ENCODE data around the gene RAB3A. TPM values are rescaled to one million over a fixed set of nuclear protein-coding genes. Genes with fewer than 3 reads are reported as not detected.

RAB3A gene
- total RNA-seq, 1 donor from 2014 or later = 77.4 TPM

DNA sequence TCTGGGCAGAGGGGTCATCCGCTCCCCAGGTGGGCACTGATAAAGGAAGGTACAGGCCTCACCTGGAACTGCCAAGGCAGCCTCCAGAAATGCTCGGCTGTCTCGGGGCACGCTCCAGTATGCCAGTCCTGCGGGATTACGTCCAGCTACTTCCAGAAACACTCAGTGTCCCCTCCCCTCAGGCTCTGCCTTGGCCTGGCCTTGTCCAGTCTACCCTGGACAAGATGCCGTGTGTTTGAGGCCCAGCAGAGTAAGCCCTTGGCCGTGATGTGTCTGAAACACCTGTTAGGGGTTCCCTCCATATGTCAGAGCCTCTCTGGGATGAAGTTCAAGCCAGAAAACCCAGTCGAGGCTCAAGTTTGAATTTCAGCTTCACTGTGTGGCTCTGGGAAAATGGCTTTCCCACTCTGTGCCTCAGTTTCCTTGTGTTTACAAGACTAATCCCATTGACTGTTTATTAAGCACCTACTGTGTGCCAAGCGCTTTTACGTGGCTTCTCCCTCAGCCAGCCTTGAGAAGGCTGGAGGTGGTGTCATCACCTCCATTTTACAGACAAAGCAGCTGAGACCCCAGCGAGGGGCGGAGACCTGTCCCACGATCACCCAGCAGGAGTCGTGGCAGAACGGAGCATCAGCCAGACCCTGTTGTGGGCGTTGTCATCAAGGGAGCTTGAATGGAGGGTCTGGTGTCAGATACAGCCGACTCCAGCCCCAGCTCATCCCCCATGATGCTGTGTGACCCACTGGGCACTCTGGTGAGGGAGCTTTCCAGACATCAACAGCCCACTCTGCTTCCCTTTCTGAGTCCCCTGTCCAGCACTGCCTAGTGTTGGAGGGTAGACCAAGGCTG lies 52.8 kb downstream of the RAB3A start:
- Mint-ChIP-seq H3K9me3 (ENCODE audit: unreplicated experiment) (peaks cover 4% of the 10 kb centered on the region), H3K27ac (ENCODE audit: unreplicated experiment) (no peak overlapping the region), H3K4me1 (ENCODE audit: low read depth, unreplicated experiment) (peaks cover 7% of the 10 kb centered on the region), H3K27me3 (ENCODE audit: unreplicated experiment) (peaks cover 7% of the 10 kb centered on the region), H3K36me3 (ENCODE audit: unreplicated experiment) (no peaks in the 10 kb centered on the region), H3K4me3 (ENCODE audit: unreplicated experiment) (peak overlapping the region; percentile 7)
- TF ChIP-seq, protein P1, sequence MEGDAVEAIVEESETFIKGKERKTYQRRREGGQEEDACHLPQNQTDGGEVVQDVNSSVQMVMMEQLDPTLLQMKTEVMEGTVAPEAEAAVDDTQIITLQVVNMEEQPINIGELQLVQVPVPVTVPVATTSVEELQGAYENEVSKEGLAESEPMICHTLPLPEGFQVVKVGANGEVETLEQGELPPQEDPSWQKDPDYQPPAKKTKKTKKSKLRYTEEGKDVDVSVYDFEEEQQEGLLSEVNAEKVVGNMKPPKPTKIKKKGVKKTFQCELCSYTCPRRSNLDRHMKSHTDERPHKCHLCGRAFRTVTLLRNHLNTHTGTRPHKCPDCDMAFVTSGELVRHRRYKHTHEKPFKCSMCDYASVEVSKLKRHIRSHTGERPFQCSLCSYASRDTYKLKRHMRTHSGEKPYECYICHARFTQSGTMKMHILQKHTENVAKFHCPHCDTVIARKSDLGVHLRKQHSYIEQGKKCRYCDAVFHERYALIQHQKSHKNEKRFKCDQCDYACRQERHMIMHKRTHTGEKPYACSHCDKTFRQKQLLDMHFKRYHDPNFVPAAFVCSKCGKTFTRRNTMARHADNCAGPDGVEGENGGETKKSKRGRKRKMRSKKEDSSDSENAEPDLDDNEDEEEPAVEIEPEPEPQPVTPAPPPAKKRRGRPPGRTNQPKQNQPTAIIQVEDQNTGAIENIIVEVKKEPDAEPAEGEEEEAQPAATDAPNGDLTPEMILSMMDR (IDR thresholded peaks at IDR 0.05; ENCODE audit: partially characterized antibody, unreplicated experiment) = no peak
- no peak for DNase-seq

DNA sequence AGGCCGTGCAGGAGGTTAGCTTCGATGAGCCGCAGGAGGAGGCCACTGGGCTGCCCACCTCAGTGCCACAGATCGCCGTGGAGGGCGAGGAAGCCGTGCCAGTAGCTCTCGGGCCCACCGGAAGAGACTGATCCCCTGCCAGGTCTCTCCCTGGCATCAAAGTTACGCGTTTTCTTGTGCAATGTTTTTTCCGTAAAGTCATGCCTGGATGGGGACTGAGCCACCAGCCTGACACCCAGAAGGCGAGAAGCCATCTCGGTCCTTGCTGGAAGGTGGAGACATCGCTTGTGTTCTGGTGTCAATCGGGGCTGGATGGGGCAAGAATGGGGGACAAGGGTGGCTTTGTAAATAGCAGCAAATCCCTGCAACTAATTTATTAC lies 54.3 kb downstream of the RAB3A start:
- Mint-ChIP-seq H3K27me3 (ENCODE audit: unreplicated experiment) (peaks cover 7% of the 10 kb centered on the region), H3K36me3 (ENCODE audit: unreplicated experiment) (no peaks in the 10 kb centered on the region), H3K4me3 (ENCODE audit: unreplicated experiment) (no peak overlapping the region), H3K4me1 (ENCODE audit: low read depth, unreplicated experiment) (peaks cover 7% of the 10 kb centered on the region), H3K9me3 (ENCODE audit: unreplicated experiment) (peaks cover 4% of the 10 kb centered on the region), H3K27ac (ENCODE audit: unreplicated experiment) (no peak overlapping the region)
- no peak for DNase-seq
- TF ChIP-seq, protein P1 (IDR thresholded peaks at IDR 0.05; ENCODE audit: partially characterized antibody, unreplicated experiment) = no peak

DNA sequence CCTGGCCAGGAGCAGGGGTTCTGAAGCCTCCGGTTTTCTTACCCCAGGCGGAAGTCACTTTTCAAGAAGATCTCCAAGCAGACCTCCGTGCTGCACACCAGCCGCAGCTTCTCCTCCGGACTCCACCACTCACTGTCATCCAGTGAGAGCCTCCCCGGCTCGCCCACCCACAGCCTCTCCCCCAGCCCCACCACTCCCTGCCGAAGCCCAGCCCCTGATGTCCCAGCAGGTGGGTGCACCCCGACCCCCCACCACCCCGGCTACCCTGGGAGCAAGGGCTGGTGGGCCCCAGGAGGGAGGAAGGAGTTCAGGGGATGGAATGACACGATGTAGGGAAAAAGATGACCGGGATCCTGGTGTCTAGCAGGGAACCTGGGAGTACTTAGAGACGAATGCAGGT lies 56.4 kb downstream of the RAB3A start:
- peaks cover 2% of the 10 kb centered on the region for H3K4me1 Mint-ChIP-seq (ENCODE audit: low read depth, unreplicated experiment)
- DNase-seq = no peak
- no peak overlapping the region for H3K27ac Mint-ChIP-seq (ENCODE audit: unreplicated experiment)
- no peak overlapping the region for H3K4me3 Mint-ChIP-seq (ENCODE audit: unreplicated experiment)
- peaks cover 1% of the 10 kb centered on the region for H3K9me3 Mint-ChIP-seq (ENCODE audit: unreplicated experiment)
- H3K36me3 Mint-ChIP-seq (ENCODE audit: unreplicated experiment) = no peaks in the 10 kb centered on the region
- TF ChIP-seq, protein P1 (IDR thresholded peaks at IDR 0.05; ENCODE audit: partially characterized antibody, unreplicated experiment) = no peak
- peaks cover 3% of the 10 kb centered on the region for H3K27me3 Mint-ChIP-seq (ENCODE audit: unreplicated experiment)

Other genes with a start within 250 kb of the RAB3A start
- 91.1 TPM for gene KCNN1, start 236.9 kb downstream of the RAB3A start, total RNA-seq (ENCODE audit: unreplicated experiment)
- 4.0 TPM for gene ARRDC2, start 195.9 kb downstream of the RAB3A start, total RNA-seq (ENCODE audit: unreplicated experiment)
- not detected for gene IL12RB1, start 117.1 kb downstream of the RAB3A start, total RNA-seq (ENCODE audit: unreplicated experiment)
- gene MAST3, start 106.3 kb downstream of the RAB3A start, total RNA-seq (ENCODE audit: unreplicated experiment) = 16.6 TPM
- 36.4 TPM for gene PIK3R2, start 50.9 kb downstream of the RAB3A start, total RNA-seq (ENCODE audit: unreplicated experiment)
- 0.76 TPM for gene IFI30, start 30.2 kb downstream of the RAB3A start, total RNA-seq (ENCODE audit: unreplicated experiment)
- gene MPV17L2, start 10.8 kb downstream of the RAB3A start, total RNA-seq (ENCODE audit: unreplicated experiment) = 17.9 TPM
- gene PDE4C, start 22.4 kb upstream of the RAB3A start, total RNA-seq (ENCODE audit: unreplicated experiment) = 69.8 TPM
- 23.6 TPM for gene IQCN, start 70.4 kb upstream of the RAB3A start, total RNA-seq (ENCODE audit: unreplicated experiment)
- gene JUND, start 77.6 kb upstream of the RAB3A start, total RNA-seq (ENCODE audit: unreplicated experiment) = 341 TPM
- gene LSM4, start 119.0 kb upstream of the RAB3A start, total RNA-seq (ENCODE audit: unreplicated experiment) = 137 TPM
- 25.6 TPM for gene PGPEP1, start 136.6 kb upstream of the RAB3A start, total RNA-seq (ENCODE audit: unreplicated experiment)
- gene GDF15, start 182.1 kb upstream of the RAB3A start, total RNA-seq (ENCODE audit: unreplicated experiment) = 8.9 TPM
- gene LRRC25, start 193.6 kb upstream of the RAB3A start, total RNA-seq (ENCODE audit: unreplicated experiment) = not detected
- 177 TPM for gene SSBP4, start 215.4 kb upstream of the RAB3A start, total RNA-seq (ENCODE audit: unreplicated experiment)
- 111 TPM for gene ISYNA1, start 234.1 kb upstream of the RAB3A start, total RNA-seq (ENCODE audit: unreplicated experiment)